ENCODE data around the gene SLC46A2.
A peak's percentile ranks its signal among the peaks of the same experiment; 100 is the strongest.

SLC46A2 gene

DNA sequence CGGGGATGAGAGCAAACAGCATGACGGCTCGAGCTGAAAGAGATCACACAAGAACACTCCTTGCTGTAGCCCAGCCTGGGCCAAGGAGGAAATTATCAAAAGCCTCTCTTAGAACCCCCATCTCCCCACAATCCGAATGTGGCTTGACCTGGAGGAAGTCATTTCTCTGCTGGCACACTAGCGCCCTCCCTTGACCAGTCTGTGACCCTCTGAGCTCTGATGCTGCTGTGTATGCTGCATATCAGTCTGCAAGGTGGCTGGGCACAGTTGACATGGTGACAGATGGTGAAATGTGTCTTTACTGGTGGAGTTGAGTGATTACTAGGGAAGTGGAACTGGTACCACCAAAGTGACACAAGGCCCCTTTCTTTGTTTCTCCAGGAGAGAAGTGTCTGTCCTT lies 3.3 kb downstream of the SLC46A2 start:
- no peak overlapping the region for H3K4me3 ChIP-seq (ENCODE audit: low read depth, low read length)
- TF ChIP-seq, protein P1, sequence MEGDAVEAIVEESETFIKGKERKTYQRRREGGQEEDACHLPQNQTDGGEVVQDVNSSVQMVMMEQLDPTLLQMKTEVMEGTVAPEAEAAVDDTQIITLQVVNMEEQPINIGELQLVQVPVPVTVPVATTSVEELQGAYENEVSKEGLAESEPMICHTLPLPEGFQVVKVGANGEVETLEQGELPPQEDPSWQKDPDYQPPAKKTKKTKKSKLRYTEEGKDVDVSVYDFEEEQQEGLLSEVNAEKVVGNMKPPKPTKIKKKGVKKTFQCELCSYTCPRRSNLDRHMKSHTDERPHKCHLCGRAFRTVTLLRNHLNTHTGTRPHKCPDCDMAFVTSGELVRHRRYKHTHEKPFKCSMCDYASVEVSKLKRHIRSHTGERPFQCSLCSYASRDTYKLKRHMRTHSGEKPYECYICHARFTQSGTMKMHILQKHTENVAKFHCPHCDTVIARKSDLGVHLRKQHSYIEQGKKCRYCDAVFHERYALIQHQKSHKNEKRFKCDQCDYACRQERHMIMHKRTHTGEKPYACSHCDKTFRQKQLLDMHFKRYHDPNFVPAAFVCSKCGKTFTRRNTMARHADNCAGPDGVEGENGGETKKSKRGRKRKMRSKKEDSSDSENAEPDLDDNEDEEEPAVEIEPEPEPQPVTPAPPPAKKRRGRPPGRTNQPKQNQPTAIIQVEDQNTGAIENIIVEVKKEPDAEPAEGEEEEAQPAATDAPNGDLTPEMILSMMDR (IDR thresholded peaks at IDR 0.05; ENCODE audit: borderline replicate concordance, insufficient read depth, low read depth, low read length) = peak; percentile 29; the same call in 1 of the 2 replicates

GRCh38 chr9:112886351-112886750 lies 4.3 kb downstream of the SLC46A2 start:
- H3K4me3 ChIP-seq (ENCODE audit: low read depth, low read length) = no peak overlapping the region
- TF ChIP-seq, protein P1 (IDR thresholded peaks at IDR 0.05; ENCODE audit: borderline replicate concordance, insufficient read depth, low read depth, low read length) = no peak

- TF ChIP-seq, protein P1 (IDR thresholded peaks at IDR 0.05; ENCODE audit: borderline replicate concordance, insufficient read depth, low read depth, low read length) = no peak
- no peak overlapping the region for H3K4me3 ChIP-seq (ENCODE audit: low read depth, low read length)
Measured at GRCh38 chr9:112885324-112885723, 5.4 kb downstream of the SLC46A2 start.

- TF ChIP-seq, protein P1 (IDR thresholded peaks at IDR 0.05; ENCODE audit: borderline replicate concordance, insufficient read depth, low read depth, low read length) = no peak
- H3K4me3 ChIP-seq (ENCODE audit: low read depth, low read length) = no peak overlapping the region
Measured at GRCh38 chr9:112884721-112885120, 6.0 kb downstream of the SLC46A2 start.

GRCh38 chr9:112884101-112884500 lies 6.6 kb downstream of the SLC46A2 start:
- TF ChIP-seq, protein P1 (IDR thresholded peaks at IDR 0.05; ENCODE audit: borderline replicate concordance, insufficient read depth, low read depth, low read length) = no peak
- H3K4me3 ChIP-seq (ENCODE audit: low read depth, low read length) = no peak overlapping the region

- TF ChIP-seq, protein P1 (IDR thresholded peaks at IDR 0.05; ENCODE audit: borderline replicate concordance, insufficient read depth, low read depth, low read length) = no peak
- no peak overlapping the region for H3K4me3 ChIP-seq (ENCODE audit: low read depth, low read length)
Measured at GRCh38 chr9:112881331-112881730, 9.3 kb downstream of the SLC46A2 start.

- no peak overlapping the region for H3K4me3 ChIP-seq (ENCODE audit: low read depth, low read length)
- TF ChIP-seq, protein P1 (IDR thresholded peaks at IDR 0.05; ENCODE audit: borderline replicate concordance, insufficient read depth, low read depth, low read length) = no peak
Measured at GRCh38 chr9:112880650-112881049, 10.0 kb downstream of the SLC46A2 start.

Measured in GM12875 (cell line).